GM19099 (cell line): ENCODE measurements around the gene TMEM140.
A peak's percentile ranks its signal among the peaks of the same experiment; 100 is the strongest.

Experiments used
- POLR2A ChIP-seq: IDR thresholded peaks from 3 replicates; pipeline ENCODE4 v1.6.1; 2011; ENCODE audit warnings: low read depth; ENCODE audit not compliant: insufficient read length; ENCODE audit errors: extremely low read depth

Gene TMEM140

DNA sequence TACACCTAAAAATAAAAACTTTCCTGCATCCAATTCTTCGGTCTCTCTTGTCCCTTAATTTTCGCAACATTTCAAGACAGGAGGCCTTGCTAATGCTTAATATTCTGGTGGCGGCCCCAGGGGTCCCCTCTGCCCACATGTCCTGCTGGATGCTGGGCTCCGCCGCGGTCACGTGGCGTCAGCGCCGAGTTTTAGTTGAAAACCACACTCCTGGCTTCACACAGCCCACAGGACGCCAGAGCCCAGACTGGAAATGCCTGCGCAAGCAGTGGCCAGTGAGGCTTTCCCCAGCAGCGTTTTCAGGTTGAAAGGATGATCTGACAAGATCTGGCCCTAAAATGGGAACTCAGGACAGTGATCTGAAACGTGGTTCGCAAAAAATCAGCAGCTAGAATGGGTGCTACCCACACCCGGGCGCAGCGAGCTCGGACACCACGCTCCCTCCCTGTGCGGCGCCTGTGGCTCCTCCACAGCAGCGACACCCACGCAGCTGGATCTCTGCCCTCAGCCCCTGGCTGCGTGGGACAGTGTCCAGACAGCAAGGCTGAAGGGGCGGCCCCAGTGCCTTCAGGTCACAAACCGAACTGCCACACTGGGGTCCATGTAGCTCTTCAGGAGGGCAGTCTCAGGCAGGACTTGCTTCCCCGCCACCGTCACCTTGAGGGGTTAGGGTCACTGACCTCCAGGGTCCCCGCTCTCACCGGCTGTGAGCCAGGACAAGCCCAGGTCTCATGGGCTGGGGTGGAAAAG is 34.2 kb downstream of the TMEM140 start:
- peak; percentile 37 for TF ChIP-seq POLR2A

DNA sequence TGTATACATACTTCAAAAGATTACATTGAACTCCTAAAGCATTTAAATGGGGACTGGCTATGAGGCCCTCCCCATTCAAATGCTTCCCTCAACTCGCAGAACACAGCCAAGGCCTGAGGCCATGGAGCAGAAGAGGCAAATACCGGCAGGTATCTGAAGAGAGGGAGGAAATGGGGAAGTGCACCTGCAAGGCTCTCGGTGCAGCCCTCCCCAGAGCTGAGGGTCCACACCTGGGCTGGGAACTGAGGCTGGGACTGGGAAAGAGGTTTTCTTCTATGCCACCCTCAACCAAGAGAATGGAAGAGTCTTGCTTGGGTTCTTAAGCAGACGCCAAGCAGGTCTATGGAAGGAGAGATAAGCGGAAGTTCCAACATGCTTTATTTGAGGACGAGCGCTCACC is 35.6 kb downstream of the TMEM140 start:
- no peak for TF ChIP-seq POLR2A

GRCh38 chr7:135184254-135184841 is 36.5 kb downstream of the TMEM140 start:
- TF ChIP-seq POLR2A = no peak

- TF ChIP-seq POLR2A = no peak
Observed at GRCh38 chr7:135185471-135186260, 37.8 kb downstream of the TMEM140 start.

- no peak for TF ChIP-seq POLR2A
Observed at GRCh38 chr7:135186261-135186540, 38.3 kb downstream of the TMEM140 start.

DNA sequence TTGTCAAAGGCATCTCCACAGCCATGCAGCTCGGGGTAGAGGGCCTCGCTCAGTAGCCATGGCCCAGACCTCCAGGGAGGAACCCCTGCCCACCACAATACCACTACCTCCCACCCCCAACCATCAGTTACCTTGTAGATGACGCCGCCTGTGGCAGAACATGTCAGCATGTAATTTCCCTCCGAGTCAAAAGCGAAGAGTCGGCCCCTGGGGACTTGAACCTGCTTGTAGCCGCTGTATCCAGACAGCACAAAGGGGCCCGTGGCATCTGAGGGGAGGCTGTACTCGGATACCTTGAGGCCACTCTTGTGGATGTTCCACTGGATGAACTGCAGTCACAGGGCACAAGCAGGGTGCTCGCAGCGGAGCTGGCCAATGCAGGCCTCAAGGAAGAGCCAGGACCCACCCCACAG is 39.0 kb downstream of the TMEM140 start:
- peak; percentile 58 for TF ChIP-seq POLR2A

DNA sequence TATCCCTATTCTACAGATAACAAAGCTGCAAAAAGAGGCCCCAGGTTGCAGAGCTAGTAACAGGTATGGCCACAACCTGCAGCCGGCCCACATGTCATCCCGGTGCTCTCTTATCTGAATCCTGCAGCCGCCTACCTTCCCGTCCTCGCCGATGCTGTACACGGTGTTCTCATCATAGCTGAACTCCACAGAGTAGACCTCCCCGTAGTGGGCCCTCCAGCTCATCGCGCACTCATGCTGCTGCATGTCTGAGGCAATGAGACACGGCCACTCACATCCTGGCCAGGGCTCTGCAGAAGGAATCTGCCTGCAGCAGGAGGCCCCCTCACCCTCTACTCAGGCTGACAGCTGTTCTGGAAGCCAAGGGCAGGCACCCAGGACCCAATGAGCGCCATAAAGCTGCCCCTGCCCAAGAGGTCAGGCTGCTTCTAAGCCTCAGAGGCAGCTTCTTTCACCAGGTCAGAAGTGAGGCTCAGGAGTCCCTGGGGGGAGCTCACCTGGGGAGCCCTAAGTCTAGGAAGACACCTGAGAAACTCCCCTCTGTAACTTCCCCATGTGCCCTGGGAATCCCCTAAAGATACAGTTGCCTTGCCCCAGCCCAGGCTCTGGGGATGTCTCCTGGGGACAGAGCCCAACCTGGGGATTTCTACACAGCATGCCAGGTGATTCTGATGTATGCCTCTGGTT is 40.6 kb downstream of the TMEM140 start:
- TF ChIP-seq POLR2A = peak; percentile 34

DNA sequence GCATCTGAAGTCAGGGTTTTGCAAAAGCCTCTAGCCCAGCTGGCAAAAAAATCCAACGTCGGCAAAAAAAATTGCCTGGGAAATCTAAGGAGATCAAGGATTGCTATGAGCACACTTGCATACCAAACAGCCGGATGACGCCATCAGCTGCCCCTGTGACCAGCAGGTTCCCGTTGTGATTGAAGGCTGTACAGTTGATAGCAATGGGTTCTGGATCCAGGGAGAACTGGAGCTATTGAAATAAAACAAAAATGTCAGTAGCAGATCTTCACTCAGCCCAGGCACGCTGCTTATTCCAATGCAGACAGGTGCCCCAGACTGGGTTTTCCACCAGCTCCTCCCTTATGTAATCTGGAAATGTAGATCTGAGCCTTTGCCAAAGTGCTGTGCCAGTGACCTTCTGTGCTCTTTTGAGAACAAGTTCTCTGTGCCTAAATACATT is 41.4 kb downstream of the TMEM140 start:
- no peak for TF ChIP-seq POLR2A

DNA sequence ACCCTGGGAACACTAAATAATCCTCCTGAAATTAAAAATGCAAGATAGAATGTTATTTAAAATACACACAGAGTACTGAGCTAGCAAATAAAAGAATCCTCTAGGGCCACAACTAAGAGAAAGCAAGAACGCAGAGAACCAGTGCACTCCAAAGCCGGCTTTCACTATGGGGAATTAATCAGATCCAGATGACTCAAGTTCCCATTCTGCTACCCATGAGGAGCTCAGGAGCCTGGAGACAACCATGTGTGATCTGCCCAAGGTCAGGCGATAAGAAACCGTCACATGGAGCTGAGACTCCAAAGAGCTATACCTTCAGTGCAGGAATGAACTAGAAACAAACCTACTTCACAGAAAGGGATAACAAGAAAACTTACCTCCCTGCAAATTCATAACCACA is 42.1 kb downstream of the TMEM140 start:
- TF ChIP-seq POLR2A = no peak

- no peak for TF ChIP-seq POLR2A
Observed at GRCh38 chr7:135190703-135191102, 42.8 kb downstream of the TMEM140 start.

GRCh38 chr7:135192914-135193536 is 45.2 kb downstream of the TMEM140 start:
- TF ChIP-seq POLR2A = no peak

DNA sequence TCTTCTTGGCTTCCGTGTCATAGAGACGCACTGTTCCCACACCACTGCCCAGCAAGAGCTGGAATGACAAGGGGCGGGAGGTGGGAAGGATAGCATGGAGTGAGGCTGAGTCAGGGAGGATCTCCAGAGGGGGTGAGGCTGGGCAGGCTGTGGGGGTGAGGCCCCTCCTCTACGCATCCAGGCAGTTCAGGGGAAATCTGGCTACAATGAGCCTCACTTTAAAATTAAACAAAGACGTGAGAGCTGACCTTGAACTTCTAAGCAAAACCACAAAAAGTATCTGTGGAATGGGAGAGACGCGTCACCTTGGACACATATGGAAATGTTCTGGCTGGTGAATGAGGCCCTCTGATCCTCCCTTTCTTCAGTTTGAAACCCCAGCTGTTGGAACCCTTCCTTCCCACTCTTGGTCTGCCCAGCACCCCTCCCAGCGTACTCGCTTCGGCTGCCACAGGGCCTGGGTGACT is 45.8 kb downstream of the TMEM140 start:
- TF ChIP-seq POLR2A = no peak

GRCh38 chr7:135194494-135195095 is 46.7 kb downstream of the TMEM140 start:
- TF ChIP-seq POLR2A = no peak

GRCh38 chr7:135195156-135195555 is 47.3 kb downstream of the TMEM140 start:
- no peak for TF ChIP-seq POLR2A

- TF ChIP-seq POLR2A = no peak
Observed at GRCh38 chr7:135195968-135196629, 48.2 kb downstream of the TMEM140 start.

DNA sequence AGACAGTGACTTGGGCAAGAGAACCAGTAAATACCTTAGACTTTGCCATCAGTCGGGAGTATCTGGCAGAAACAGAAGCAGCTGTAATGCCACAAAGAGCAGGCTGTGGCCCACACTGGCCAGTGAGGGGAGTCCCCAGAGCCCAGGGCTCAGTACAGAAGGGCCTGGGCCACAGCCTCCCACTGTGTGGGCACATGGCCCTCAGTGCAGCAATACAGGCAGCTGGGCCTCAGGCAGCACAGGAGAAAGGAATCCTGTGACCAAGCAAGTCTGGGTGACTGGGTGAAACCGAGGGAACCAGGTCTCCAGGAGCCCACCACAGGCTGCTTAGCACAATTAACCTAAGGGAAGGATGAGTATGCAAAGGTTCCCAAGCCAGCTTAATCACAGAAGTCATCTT is 49.5 kb downstream of the TMEM140 start:
- no peak for TF ChIP-seq POLR2A
